ENCODE data around the gene RBFOX2.

- TF ChIP-seq, protein P1, sequence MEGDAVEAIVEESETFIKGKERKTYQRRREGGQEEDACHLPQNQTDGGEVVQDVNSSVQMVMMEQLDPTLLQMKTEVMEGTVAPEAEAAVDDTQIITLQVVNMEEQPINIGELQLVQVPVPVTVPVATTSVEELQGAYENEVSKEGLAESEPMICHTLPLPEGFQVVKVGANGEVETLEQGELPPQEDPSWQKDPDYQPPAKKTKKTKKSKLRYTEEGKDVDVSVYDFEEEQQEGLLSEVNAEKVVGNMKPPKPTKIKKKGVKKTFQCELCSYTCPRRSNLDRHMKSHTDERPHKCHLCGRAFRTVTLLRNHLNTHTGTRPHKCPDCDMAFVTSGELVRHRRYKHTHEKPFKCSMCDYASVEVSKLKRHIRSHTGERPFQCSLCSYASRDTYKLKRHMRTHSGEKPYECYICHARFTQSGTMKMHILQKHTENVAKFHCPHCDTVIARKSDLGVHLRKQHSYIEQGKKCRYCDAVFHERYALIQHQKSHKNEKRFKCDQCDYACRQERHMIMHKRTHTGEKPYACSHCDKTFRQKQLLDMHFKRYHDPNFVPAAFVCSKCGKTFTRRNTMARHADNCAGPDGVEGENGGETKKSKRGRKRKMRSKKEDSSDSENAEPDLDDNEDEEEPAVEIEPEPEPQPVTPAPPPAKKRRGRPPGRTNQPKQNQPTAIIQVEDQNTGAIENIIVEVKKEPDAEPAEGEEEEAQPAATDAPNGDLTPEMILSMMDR (IDR thresholded peaks at IDR 0.05; ENCODE audit: extremely low read depth in 1 of 2, insufficient read depth in 1 of 2, low read depth in 1 of 2, low read length in 2 of 2): no peak
- TF ChIP-seq POLR2A (IDR thresholded peaks at IDR 0.05; ENCODE audit: low read depth, low read length): no peak
These were observed 339.5 kb downstream of the RBFOX2 start for GRCh38 chr22:35688913-35689675.
